ENCODE results near the gene TLE4. TPM values are rescaled to one million over a fixed set of nuclear protein-coding genes. Genes with fewer than 3 reads are reported as not detected.

The TLE4 gene
- total RNA-seq, 1 experiment from 2014 or later: 17.9 TPM

- ATAC-seq (peak; percentile 80), DNase-seq (peak; percentile 88)
- peaks cover 49% of the 10 kb centered on the region for H3K4me1 ChIP-seq (ENCODE audit: insufficient read depth, low read length)
- no peaks in the 10 kb centered on the region for H3K9me3 ChIP-seq (ENCODE audit: low read length)
- no peaks in the 10 kb centered on the region for H4K20me1 ChIP-seq (ENCODE audit: low read length)
- H3K9me2 ChIP-seq (replicated peaks; ENCODE audit: low read length): no peaks in the 10 kb centered on the region
- no peak overlapping the region for H3K4me3 ChIP-seq (ENCODE audit: low read length)
- no peaks in the 10 kb centered on the region for H3K27me3 ChIP-seq (ENCODE audit: low read length)
- TF ChIP-seq EZH2 (IDR thresholded peaks at IDR 0.05; ENCODE audit: low read length, unreplicated experiment) (no peak), EZH2phosphoT487 (IDR thresholded peaks at IDR 0.05; ENCODE audit: borderline replicate concordance, low read length) (no peak)
- TF ChIP-seq, protein P1, sequence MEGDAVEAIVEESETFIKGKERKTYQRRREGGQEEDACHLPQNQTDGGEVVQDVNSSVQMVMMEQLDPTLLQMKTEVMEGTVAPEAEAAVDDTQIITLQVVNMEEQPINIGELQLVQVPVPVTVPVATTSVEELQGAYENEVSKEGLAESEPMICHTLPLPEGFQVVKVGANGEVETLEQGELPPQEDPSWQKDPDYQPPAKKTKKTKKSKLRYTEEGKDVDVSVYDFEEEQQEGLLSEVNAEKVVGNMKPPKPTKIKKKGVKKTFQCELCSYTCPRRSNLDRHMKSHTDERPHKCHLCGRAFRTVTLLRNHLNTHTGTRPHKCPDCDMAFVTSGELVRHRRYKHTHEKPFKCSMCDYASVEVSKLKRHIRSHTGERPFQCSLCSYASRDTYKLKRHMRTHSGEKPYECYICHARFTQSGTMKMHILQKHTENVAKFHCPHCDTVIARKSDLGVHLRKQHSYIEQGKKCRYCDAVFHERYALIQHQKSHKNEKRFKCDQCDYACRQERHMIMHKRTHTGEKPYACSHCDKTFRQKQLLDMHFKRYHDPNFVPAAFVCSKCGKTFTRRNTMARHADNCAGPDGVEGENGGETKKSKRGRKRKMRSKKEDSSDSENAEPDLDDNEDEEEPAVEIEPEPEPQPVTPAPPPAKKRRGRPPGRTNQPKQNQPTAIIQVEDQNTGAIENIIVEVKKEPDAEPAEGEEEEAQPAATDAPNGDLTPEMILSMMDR (conservative IDR thresholded peaks at IDR 0.05; ENCODE audit: low read depth, low read length): no peak
- H3K27ac ChIP-seq (ENCODE audit: low read length): peak overlapping the region; percentile 97
- CTCF ChIA-PET: no interaction called here
- POLR2A ChIA-PET (ENCODE audit: unreplicated experiment): interaction anchor here (0.6 kb wide), 1 partner anchor 98 kb away, joined by 4 read pairs; no protein-coding TSS in a partner anchor
- H3K36me3 ChIP-seq (ENCODE audit: low read depth, low read length): no peaks in the 10 kb centered on the region
- BruUV-seq (replicated peaks): no TSS peak
- intact Hi-C loops (cut with micrococcal nuclease): loop anchor here (1.0 to 2.0 kb wide), 3 partner anchors 46 to 181 kb away; partner anchors contain the start of gene TLE4
- peak overlapping the region; percentile 54 for H3K9ac ChIP-seq (ENCODE audit: low read length)
- H3F3A ChIP-seq (ENCODE audit: low read length, unreplicated experiment): no peaks in the 10 kb centered on the region
- no peak overlapping the region for H2AFZ ChIP-seq (ENCODE audit: low read length)
- H3K79me2 ChIP-seq (ENCODE audit: low read length): no peaks in the 10 kb centered on the region
- H3K4me2 ChIP-seq (ENCODE audit: low read length): peak overlapping the region; percentile 73
These were observed 98.7 kb downstream of the TLE4 start for GRCh38 chr9:79670269-79670961.

DNA sequence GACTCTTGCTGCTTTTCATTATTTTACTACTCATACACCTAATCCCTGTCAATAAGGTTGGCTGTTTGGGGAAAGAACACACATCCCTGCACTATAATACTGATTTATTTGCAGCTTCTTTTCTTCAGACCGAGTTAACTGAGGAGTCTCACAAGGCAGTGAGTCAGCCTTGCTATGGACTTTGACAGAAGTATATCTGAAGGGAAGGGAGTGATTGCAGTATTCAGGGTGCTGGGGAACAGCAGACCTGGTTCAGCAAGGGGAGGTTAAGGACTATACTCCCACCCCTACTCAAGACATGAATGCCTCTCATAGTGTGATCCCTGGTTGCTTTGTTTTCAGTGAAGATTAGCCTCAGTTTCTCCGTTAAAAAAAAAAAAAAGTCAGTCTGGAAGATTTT lies 99.8 kb downstream of the TLE4 start:
- Histone ChIP-seq H3K9ac (ENCODE audit: low read length) (peak overlapping the region; percentile 42; the same call in 1 of the 2 replicates), H3K4me1 (ENCODE audit: insufficient read depth, low read length) (peaks cover 49% of the 10 kb centered on the region), H2AFZ (ENCODE audit: low read length) (no peak overlapping the region), H3K4me3 (ENCODE audit: low read length) (no peak overlapping the region; the same call in 1 of the 2 replicates), H3K27me3 (ENCODE audit: low read length) (no peaks in the 10 kb centered on the region), H3K27ac (ENCODE audit: low read length) (peak overlapping the region; percentile 97), H4K20me1 (ENCODE audit: low read length) (no peaks in the 10 kb centered on the region), H3K36me3 (ENCODE audit: low read depth, low read length) (no peaks in the 10 kb centered on the region), H3F3A (ENCODE audit: low read length, unreplicated experiment) (no peaks in the 10 kb centered on the region), H3K79me2 (ENCODE audit: low read length) (no peaks in the 10 kb centered on the region), H3K9me2 (replicated peaks; ENCODE audit: low read length) (no peaks in the 10 kb centered on the region), H3K4me2 (ENCODE audit: low read length) (peak overlapping the region; percentile 73), H3K9me3 (ENCODE audit: low read length) (no peaks in the 10 kb centered on the region)
- TF ChIP-seq EZH2 (IDR thresholded peaks at IDR 0.05; ENCODE audit: low read length, unreplicated experiment): no peak
- TF ChIP-seq EZH2phosphoT487 (IDR thresholded peaks at IDR 0.05; ENCODE audit: borderline replicate concordance, low read length): no peak
- TF ChIP-seq, protein P1 (conservative IDR thresholded peaks at IDR 0.05; ENCODE audit: low read depth, low read length): no peak
- POLR2A ChIA-PET (ENCODE audit: unreplicated experiment): interaction anchor here (0.6 kb wide), 1 partner anchor 1433 kb away, joined by 6 read pairs; no protein-coding TSS in a partner anchor
- CTCF ChIA-PET: no interaction called here
- ATAC-seq (peak; percentile 16; the same call in 1 of the 2 replicates), DNase-seq (peak; percentile 39)
- no TSS peak for BruUV-seq (replicated peaks)
- intact Hi-C loops (cut with micrococcal nuclease): loop anchor here (2.0 kb wide), 1 partner anchor 47 kb away; no protein-coding TSS in a partner anchor

GRCh38 chr9:79672236-79672635 lies 100.5 kb downstream of the TLE4 start:
- no peak overlapping the region for H3K27ac ChIP-seq (ENCODE audit: low read length)
- H3K9me2 ChIP-seq (replicated peaks; ENCODE audit: low read length): no peaks in the 10 kb centered on the region
- no peaks in the 10 kb centered on the region for H3K79me2 ChIP-seq (ENCODE audit: low read length)
- H3F3A ChIP-seq (ENCODE audit: low read length, unreplicated experiment): no peaks in the 10 kb centered on the region
- H3K4me1 ChIP-seq (ENCODE audit: insufficient read depth, low read length): peaks cover 49% of the 10 kb centered on the region
- H3K4me3 ChIP-seq (ENCODE audit: low read length): no peak overlapping the region
- ChIA-PET CTCF (no interaction called here), POLR2A (ENCODE audit: unreplicated experiment) (no interaction called here)
- H3K9ac ChIP-seq (ENCODE audit: low read length): no peak overlapping the region
- no peak overlapping the region for H2AFZ ChIP-seq (ENCODE audit: low read length)
- BruUV-seq (replicated peaks): no TSS peak
- no peak for ATAC-seq
- no peaks in the 10 kb centered on the region for H3K36me3 ChIP-seq (ENCODE audit: low read depth, low read length)
- H3K9me3 ChIP-seq (ENCODE audit: low read length): no peaks in the 10 kb centered on the region
- TF ChIP-seq, protein P1 (conservative IDR thresholded peaks at IDR 0.05; ENCODE audit: low read depth, low read length): no peak
- TF ChIP-seq EZH2phosphoT487 (IDR thresholded peaks at IDR 0.05; ENCODE audit: borderline replicate concordance, low read length): no peak
- TF ChIP-seq EZH2 (IDR thresholded peaks at IDR 0.05; ENCODE audit: low read length, unreplicated experiment): no peak
- no peak for DNase-seq
- H4K20me1 ChIP-seq (ENCODE audit: low read length): no peaks in the 10 kb centered on the region
- peak overlapping the region; percentile 73; the same call in 1 of the 2 replicates for H3K4me2 ChIP-seq (ENCODE audit: low read length)
- no peaks in the 10 kb centered on the region for H3K27me3 ChIP-seq (ENCODE audit: low read length)
- intact Hi-C loops (cut with micrococcal nuclease): no loop called here

Measured in PC-3 (cell line).